Stimulated activated CD8-positive, alpha-beta memory T cell treated with anti-CD3 and anti-CD28 coated beads, Interleukin-4, amount 100 ng/mL, for 1 hour (primary cell): Measurements from ENCODE around the gene AKAP13.

Experiments
- DNase-seq, 2 donors: peaks; one replicate each; pipeline ENCODE4 v3.0.0-alpha.2; 2020; ENCODE audit warnings: low read depth in 2 of 2, low spot score in 1 of 2

AKAP13 gene

GRCh38 chr15:85593809-85594445 is 213.5 kb downstream of the AKAP13 start:
- DNase-seq: no peak

GRCh38 chr15:85595804-85596536 is 215.6 kb downstream of the AKAP13 start:
- no peak for DNase-seq

GRCh38 chr15:85597155-85597815 is 216.9 kb downstream of the AKAP13 start:
- DNase-seq: no peak

- DNase-seq: no peak
These were observed 217.8 kb downstream of the AKAP13 start for GRCh38 chr15:85598219-85598618.

- DNase-seq: no peak
These were observed 218.5 kb downstream of the AKAP13 start for GRCh38 chr15:85598718-85599398.

GRCh38 chr15:85600001-85600400 is 219.6 kb downstream of the AKAP13 start:
- no peak for DNase-seq

GRCh38 chr15:85603160-85603559 is 222.8 kb downstream of the AKAP13 start:
- DNase-seq: no peak

GRCh38 chr15:85603703-85604102 is 223.3 kb downstream of the AKAP13 start:
- no peak for DNase-seq

- no peak for DNase-seq
These were observed 223.8 kb downstream of the AKAP13 start for GRCh38 chr15:85604194-85604593.

GRCh38 chr15:85606738-85607137 is 226.3 kb downstream of the AKAP13 start:
- DNase-seq: no peak

GRCh38 chr15:85607141-85607806 is 226.9 kb downstream of the AKAP13 start:
- no peak for DNase-seq

GRCh38 chr15:85607842-85608241 is 227.4 kb downstream of the AKAP13 start:
- DNase-seq: no peak

GRCh38 chr15:85609492-85609891 is 229.1 kb downstream of the AKAP13 start:
- DNase-seq: no peak

- DNase-seq: no peak
These were observed 231.0 kb downstream of the AKAP13 start for GRCh38 chr15:85611361-85611760.

- DNase-seq: no peak
These were observed 233.7 kb downstream of the AKAP13 start for GRCh38 chr15:85614059-85614458.

- no peak for DNase-seq
These were observed 235.5 kb downstream of the AKAP13 start for GRCh38 chr15:85615930-85616329.

GRCh38 chr15:85616549-85617110 is 236.2 kb downstream of the AKAP13 start:
- no peak for DNase-seq

GRCh38 chr15:85618228-85618505 is 237.8 kb downstream of the AKAP13 start:
- no peak for DNase-seq

GRCh38 chr15:85618956-85619491 is 238.6 kb downstream of the AKAP13 start:
- DNase-seq: no peak

GRCh38 chr15:85619992-85620689 is 239.7 kb downstream of the AKAP13 start:
- no peak for DNase-seq
